GM10266 (cell line): ENCODE measurements around the gene BMF.

Experiments used
- DNase-seq: peaks from one replicate; pipeline ENCODE4 v3.0.0; 2012; ENCODE audit errors: extremely low spot score
- TF ChIP-seq, protein P1 (sequence below): IDR thresholded peaks from 2 replicates; pipeline ENCODE4 v1.5.1; 2012; ENCODE audit warnings: mild to moderate bottlenecking, low read depth; ENCODE audit not compliant: control insufficient read depth, insufficient read depth; ENCODE audit errors: missing control alignments

Gene BMF

DNA sequence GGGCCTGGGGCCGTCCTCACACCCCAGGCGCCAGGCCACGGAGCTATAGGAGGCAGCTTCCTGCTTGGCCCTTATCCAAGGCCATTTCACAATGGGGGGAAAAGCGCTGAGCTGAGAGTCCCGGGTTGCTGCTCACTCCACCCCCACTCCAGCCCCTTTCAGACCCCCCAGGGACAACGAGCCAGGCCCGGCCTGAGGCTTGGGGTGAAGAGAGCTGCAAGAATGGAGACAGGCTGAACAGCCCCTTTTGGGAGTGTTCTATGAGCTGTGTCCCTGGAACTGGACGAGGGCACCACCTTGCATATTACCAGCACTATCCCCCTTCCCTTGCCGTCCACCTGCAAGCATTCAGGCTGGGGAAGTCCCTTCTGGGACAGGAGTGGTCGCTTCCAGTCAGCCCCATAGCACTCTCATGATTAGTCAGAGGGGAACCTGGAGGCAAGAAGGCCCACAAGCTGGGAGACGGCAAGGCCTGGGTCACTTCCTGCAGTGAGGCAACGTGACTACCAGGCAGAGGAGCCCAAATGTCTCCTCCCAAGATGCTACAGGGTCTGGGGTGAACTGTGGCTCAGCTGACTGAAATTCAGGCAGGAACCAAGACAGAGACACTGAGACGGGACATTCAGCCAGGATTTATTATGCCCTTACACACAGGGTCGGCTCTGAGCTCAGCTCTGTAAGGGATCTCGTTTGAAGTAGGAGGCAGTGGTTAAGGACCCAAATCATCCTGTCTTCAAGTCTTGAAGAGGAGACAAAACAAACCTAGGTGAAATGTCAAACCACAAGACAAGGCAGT is 61.1 kb downstream of the BMF start:
- TF ChIP-seq, protein P1, sequence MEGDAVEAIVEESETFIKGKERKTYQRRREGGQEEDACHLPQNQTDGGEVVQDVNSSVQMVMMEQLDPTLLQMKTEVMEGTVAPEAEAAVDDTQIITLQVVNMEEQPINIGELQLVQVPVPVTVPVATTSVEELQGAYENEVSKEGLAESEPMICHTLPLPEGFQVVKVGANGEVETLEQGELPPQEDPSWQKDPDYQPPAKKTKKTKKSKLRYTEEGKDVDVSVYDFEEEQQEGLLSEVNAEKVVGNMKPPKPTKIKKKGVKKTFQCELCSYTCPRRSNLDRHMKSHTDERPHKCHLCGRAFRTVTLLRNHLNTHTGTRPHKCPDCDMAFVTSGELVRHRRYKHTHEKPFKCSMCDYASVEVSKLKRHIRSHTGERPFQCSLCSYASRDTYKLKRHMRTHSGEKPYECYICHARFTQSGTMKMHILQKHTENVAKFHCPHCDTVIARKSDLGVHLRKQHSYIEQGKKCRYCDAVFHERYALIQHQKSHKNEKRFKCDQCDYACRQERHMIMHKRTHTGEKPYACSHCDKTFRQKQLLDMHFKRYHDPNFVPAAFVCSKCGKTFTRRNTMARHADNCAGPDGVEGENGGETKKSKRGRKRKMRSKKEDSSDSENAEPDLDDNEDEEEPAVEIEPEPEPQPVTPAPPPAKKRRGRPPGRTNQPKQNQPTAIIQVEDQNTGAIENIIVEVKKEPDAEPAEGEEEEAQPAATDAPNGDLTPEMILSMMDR = no peak
- peak; percentile 79 for DNase-seq

DNA sequence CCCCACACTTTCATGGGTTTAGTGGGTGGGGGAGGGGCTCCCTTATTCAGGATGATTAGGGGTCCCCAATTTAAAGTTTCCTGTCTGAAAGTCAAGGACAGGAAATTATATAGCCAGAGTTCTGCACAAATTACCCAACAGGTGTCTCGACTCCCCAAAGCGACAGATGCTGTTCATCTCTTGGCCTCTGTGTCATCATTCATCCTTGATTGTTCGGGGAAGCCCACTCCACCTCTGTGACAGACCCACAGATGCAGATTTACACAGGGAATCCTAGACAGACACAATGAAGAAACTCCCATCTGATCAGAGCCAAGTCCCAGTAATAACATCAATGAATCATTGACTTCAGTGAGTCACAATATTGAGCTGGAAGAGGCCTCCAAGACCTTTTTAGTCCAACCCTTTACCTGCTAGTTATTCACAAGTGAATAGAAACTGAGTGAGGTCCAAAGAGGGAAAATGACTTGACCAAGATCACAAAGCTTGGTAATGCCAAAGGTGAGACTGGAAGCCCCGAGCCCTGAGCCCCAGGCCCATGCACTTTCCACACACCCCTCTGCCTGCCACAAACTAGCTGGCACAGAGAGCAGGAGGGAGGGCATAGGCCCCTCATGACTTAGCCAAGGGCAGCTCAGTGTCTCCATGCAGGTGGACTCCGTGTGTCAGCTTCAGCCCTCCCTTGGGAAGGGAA is 61.8 kb downstream of the BMF start:
- no peak for DNase-seq
- TF ChIP-seq, protein P1 = no peak

DNA sequence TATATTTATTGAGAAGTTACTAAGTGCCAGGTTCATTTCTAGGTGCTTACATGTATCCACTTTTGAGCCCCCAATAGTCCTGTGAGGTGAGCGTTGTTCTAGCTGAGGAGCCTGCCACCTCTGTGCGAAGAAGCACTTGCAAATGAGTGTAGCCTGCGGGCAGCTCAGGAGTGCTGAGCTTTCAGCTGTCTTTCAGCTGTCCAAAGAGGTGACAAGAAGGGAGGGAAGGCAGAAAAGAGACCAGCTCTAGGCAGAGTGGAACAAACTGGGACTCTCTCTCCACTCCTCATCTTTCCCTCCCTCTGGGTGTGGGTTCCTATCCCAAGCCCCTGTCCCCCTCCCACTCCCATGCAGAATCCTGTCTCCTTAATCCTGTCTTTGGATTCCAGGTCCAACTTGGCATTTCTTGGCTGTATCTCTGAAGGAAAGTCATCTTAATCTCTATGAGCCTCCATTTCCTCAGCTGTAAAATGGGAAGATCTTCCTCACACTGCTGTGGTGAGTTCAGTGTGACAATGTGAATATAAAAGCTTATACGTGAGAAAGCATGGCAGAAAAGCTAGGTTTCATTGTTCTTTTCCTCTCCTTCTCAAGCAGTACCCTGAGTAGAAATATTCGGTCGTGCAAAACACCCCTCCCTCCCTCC is 63.0 kb downstream of the BMF start:
- TF ChIP-seq, protein P1 = no peak
- DNase-seq = no peak

DNA sequence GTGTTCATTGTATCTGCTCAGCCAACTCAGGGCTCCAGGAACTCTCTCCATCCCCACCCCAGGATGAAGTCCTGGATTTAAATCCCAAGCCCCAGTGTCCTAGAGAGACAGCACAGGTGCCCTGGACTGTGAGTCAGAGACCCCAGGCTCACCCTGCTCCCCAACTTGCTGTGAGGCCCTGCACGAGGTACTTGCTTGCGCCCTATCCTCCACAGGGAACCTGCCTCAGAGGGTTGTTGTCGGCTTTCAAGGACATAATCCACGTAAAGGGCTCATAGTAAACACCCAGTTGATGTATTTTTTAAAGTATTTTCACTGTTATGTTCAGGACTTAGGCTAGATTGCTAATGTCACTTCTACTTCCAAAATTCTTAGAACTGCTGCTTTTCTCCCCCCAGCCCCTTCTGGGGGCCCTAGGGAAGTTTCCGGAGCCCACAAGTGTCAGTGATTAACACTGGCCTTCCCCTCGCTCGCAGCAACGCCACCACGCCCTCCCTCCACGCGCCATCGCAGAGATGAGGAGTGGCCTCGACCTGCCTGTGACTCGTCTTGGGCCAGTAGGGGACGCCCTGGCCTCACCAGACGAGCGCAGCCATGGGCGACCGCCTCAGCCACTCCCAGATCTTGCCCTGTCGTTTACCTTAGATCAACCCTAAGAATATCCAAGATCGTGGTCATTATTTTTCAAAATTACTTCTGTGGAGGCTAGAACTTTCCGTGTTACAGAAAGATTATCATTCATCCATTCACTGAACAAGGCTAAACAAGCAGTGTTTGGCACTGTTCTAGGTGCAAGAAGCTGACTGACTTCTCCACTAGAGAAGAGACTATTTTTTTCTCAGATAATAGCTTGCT is 63.7 kb downstream of the BMF start:
- peak; percentile 87 for DNase-seq
- TF ChIP-seq, protein P1 = peak; percentile 99

DNA sequence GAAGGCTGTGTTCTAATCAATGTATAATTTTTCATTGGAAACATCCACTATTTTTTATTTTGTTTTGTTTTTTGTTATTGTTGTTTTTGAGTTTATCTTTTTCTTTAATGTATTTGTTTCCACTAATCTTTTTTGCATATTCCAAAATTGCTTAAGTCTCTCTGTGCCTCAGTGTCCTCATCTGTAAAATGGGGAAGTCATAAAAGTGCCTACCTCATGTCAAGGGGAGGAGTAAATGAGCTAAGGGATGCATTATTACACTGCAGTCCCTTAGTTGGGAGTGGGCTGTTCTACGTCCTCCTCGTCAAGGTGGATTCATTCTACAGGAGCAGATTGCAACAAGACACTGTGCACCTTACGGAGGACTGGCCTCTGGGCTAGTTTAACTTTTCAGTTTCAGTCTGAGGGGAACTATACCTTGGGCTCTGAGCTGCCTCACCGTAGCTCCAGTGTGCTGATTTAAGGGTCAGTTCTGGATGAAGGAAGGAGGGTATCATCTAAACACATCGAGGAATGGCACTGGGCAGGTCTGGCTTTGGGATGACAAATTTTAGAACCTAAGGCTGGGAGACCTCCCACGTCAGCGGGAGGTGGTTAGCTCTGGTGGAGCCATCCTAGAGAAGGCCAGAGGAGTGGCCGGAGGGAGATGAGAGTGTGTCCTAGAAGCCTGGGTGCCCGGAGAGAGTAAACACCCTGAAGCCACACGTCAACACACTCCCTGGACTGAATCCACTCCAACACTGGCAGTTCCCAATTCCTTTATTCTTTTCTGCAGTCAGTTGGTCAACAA is 64.6 kb downstream of the BMF start:
- TF ChIP-seq, protein P1 = no peak

DNA sequence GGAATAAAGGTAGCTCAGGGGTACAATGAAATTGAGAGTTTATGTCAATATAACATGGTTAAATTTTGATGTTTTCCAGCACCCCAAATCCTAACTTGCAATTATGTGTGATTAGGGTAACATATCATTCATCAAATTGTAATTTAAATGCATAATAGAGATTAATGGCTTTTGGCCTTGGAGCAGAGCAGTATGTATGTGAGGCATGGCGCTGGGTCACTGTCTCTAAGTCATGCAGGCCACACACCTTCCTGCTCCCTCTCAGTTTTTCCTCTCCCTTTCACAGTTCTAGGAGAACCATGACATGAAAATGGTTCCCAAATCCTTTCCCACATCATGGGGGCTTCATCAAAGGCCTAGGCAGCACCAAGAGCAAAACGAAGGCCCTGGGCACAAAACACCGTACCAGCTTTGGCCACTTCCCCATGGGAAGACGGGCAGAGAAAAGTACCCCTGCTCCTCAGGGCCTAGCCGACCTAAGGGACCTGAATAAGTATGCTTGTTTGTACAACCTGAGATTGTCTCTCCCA is 65.8 kb downstream of the BMF start:
- DNase-seq = no peak
- TF ChIP-seq, protein P1 = no peak

More for the DNA sequence above, 64.6 kb downstream of the BMF start:
- no peak for DNase-seq
